CD4-positive, alpha-beta T cell treated with Interleukin-4 for 1 hour (primary cell): Measurements from ENCODE around the gene IFI35.
"Not testable (repeated sequence)": the region's sequence is repeated elsewhere in the genome, so short reads cannot be mapped to it uniquely, and the experiment has no call there.

Experiments used
- DNase-seq, 2 donors: peaks; one replicate each; pipeline ENCODE4 v3.0.0-alpha.2; 2020 to 2022

The IFI35 gene

GRCh38 chr17:42997984-42998938 is 8.3 kb upstream of the IFI35 start, which contains the start of gene RPL27:
RPL27 (plus strand) TSS chr17:42998419; CDS start chr17:42998751, 332 bp downstream.
- peak; percentile 99 for DNase-seq

GRCh38 chr17:42999003-42999525 is 7.5 kb upstream of the IFI35 start:
- no peak for DNase-seq

GRCh38 chr17:43000894-43001293 is 5.7 kb upstream of the IFI35 start:
- not testable (repeated sequence) for DNase-seq

- DNase-seq = no peak
These were observed 2.9 kb upstream of the IFI35 start for GRCh38 chr17:43003542-43004172.

- no peak for DNase-seq
These were observed 4.2 kb downstream of the IFI35 start for GRCh38 chr17:43010667-43011308.

GRCh38 chr17:43011728-43012472 is 5.3 kb downstream of the IFI35 start:
- DNase-seq = no peak

GRCh38 chr17:43013296-43013695 is 6.7 kb downstream of the IFI35 start:
- DNase-seq = no peak

GRCh38 chr17:43014020-43014648 is 7.5 kb downstream of the IFI35 start:
- no peak for DNase-seq

- no peak for DNase-seq
These were observed 8.3 kb downstream of the IFI35 start for GRCh38 chr17:43014649-43015542.

GRCh38 chr17:43015579-43015978 is 9.0 kb downstream of the IFI35 start:
- no peak for DNase-seq

GRCh38 chr17:43016216-43016615 is 9.6 kb downstream of the IFI35 start:
- DNase-seq = no peak

GRCh38 chr17:43018008-43018853 is 11.6 kb downstream of the IFI35 start:
- DNase-seq = peak; percentile 55 to 63

- DNase-seq = no peak
These were observed 12.3 kb downstream of the IFI35 start for GRCh38 chr17:43018932-43019331.

- no peak for DNase-seq
These were observed 12.8 kb downstream of the IFI35 start for GRCh38 chr17:43019418-43019817.

GRCh38 chr17:43020030-43020621 is 13.5 kb downstream of the IFI35 start:
- DNase-seq = no peak

- DNase-seq = peak; percentile 39 to 41
These were observed 14.5 kb downstream of the IFI35 start for GRCh38 chr17:43020789-43021740.

- peak; percentile 54 to 59 for DNase-seq
These were observed 15.3 kb downstream of the IFI35 start, which contains the start of gene VAT1 for GRCh38 chr17:43021741-43022512. VAT1 (minus strand) TSS chr17:43022385; CDS start chr17:43022322, 63 bp downstream.
